Panc1 (cell line): Measurements from ENCODE around the gene CRY2.

ENCODE experiments used
- POLR2AphosphoS5 ChIP-seq: IDR thresholded peaks from 2 replicates; pipeline ENCODE4 v1.6.1; 2012; ENCODE audit warnings: mild to moderate bottlenecking, low read depth, low read length, moderate library complexity
- TF ChIP-seq, protein P1 (sequence below): fragments of 450-650 bp; IDR thresholded peaks from 2 replicates; pipeline ENCODE4 v1.5.1; 2017; ENCODE audit warnings: mild to moderate bottlenecking
- TF ChIP-seq, protein P2 (sequence below), 2 experiments: IDR thresholded peaks; 2 replicates each; pipeline ENCODE4 v1.6.1; 2011 to 2012; ENCODE audit warnings: low read depth in 2 of 2, control low read depth in 1 of 2, low read length in 1 of 2, mild to moderate bottlenecking in 1 of 2, moderate library complexity in 1 of 2; ENCODE audit not compliant: insufficient read depth in 1 of 2

DNA sequence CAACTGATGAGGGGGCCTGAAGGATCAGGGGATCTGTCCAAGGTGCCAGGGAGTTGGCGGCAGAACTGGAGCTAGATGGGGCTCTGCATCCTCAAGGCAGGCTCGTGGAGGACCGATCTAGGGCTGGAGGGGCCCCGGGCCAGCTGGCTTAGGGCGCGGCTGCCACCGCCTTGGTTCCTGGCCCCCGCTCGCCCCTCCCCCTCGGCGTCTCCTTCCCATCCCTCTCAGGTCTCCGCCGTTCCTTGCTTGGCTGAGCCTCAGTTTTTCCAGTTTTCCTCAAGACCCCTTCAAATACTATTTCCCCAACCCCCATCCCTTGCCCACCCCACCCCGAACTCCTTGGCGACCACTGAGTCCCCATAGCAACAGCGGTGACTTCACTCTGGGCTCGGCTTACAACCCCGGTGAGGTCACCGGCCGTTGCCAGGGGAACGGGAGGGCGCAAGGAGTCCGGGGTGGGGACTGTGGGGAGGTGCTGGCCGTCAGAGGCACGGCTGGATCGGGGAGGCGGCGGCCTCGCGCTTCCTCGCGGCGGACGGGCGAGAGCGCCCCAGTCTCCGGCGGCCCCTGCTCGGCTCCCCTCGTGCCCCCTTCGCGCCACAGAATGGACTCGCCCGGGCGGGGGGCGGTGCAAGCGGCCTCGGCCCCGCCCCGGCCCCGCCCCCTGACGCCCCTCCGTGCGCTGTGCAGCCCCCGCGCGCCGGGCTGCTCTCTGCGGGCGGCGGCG, 52.3 kb downstream of the CRY2 start:
- TF ChIP-seq, protein P1, sequence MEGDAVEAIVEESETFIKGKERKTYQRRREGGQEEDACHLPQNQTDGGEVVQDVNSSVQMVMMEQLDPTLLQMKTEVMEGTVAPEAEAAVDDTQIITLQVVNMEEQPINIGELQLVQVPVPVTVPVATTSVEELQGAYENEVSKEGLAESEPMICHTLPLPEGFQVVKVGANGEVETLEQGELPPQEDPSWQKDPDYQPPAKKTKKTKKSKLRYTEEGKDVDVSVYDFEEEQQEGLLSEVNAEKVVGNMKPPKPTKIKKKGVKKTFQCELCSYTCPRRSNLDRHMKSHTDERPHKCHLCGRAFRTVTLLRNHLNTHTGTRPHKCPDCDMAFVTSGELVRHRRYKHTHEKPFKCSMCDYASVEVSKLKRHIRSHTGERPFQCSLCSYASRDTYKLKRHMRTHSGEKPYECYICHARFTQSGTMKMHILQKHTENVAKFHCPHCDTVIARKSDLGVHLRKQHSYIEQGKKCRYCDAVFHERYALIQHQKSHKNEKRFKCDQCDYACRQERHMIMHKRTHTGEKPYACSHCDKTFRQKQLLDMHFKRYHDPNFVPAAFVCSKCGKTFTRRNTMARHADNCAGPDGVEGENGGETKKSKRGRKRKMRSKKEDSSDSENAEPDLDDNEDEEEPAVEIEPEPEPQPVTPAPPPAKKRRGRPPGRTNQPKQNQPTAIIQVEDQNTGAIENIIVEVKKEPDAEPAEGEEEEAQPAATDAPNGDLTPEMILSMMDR, result no peak
- TF ChIP-seq POLR2AphosphoS5, result no peak
- TF ChIP-seq, protein P2, sequence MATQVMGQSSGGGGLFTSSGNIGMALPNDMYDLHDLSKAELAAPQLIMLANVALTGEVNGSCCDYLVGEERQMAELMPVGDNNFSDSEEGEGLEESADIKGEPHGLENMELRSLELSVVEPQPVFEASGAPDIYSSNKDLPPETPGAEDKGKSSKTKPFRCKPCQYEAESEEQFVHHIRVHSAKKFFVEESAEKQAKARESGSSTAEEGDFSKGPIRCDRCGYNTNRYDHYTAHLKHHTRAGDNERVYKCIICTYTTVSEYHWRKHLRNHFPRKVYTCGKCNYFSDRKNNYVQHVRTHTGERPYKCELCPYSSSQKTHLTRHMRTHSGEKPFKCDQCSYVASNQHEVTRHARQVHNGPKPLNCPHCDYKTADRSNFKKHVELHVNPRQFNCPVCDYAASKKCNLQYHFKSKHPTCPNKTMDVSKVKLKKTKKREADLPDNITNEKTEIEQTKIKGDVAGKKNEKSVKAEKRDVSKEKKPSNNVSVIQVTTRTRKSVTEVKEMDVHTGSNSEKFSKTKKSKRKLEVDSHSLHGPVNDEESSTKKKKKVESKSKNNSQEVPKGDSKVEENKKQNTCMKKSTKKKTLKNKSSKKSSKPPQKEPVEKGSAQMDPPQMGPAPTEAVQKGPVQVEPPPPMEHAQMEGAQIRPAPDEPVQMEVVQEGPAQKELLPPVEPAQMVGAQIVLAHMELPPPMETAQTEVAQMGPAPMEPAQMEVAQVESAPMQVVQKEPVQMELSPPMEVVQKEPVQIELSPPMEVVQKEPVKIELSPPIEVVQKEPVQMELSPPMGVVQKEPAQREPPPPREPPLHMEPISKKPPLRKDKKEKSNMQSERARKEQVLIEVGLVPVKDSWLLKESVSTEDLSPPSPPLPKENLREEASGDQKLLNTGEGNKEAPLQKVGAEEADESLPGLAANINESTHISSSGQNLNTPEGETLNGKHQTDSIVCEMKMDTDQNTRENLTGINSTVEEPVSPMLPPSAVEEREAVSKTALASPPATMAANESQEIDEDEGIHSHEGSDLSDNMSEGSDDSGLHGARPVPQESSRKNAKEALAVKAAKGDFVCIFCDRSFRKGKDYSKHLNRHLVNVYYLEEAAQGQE (IDR thresholded peaks at IDR 0.05; ENCODE audit: insufficient read depth in 1 of 2, low read depth in 2 of 2, low read length in 1 of 2), result peak; percentile 96 to 97
